ENCODE results near the gene CNPY4. TPM values are rescaled to one million over a fixed set of nuclear protein-coding genes. Genes with fewer than 3 reads are reported as not detected.

Gene CNPY4
- polyA plus RNA-seq, 1 donor from 2014 or later, result 35.8 TPM

DNA sequence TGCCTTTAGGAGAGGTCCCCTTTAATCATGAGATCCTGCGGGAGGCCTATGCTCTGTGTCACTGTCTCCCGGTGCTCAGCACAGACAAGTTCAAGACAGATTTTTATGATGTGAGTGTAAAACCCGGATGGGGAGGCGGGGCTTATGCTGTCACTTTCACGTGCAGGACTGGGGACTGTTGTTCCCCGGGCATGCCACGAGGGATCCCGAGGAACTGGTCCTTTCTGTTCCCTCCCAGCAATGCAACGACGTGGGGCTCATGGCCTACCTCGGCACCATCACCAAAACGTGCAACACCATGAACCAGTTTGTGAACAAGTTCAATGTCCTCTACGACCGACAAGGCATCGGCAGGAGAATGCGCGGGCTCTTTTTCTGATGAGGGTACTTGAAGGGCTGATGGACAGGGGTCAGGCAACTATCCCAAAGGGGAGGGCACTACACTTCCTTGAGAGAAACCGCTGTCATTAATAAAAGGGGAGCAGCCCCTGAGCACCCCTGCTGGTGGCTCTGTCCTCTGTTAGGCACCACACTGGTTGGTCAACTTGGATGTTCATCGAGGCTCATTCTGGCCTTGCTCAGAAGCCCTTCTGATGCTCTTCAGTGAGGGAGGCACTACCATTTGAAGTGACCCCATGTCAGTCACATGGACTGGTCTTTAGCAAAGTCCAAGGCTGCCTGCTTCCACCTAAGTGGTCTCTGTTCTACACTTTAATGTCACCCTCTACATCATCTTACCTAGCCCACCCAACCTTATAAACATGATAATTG is 27.8 kb upstream of the CNPY4 start:
- Histone ChIP-seq H3K27ac (ENCODE audit: low read length) (no peak overlapping the region), H3K9ac (ENCODE audit: low read length) (no peak overlapping the region), H3K9me3 (ENCODE audit: low read length) (no peaks in the 10 kb centered on the region), H3K9me2 (ENCODE audit: insufficient read depth, low read length) (no peaks in the 10 kb centered on the region), H3K4me3 (ENCODE audit: low read length) (no peak overlapping the region), H3K4me2 (ENCODE audit: low read length) (no peak overlapping the region), H3K36me3 (ENCODE audit: insufficient read depth, low read length) (peaks cover 6% of the 10 kb centered on the region), H3K27me3 (ENCODE audit: insufficient read depth, low read depth, low read length) (no peaks in the 10 kb centered on the region), H2AFZ (ENCODE audit: low read depth, low read length) (no peak overlapping the region), H3F3A (ENCODE audit: insufficient read depth, low read length, poor library complexity, severe bottlenecking) (no peaks in the 10 kb centered on the region), H4K20me1 (ENCODE audit: insufficient read depth) (no peaks in the 10 kb centered on the region), H3K79me2 (replicated peaks; ENCODE audit: insufficient read depth, low read length) (peaks cover 4% of the 10 kb centered on the region)
- TF ChIP-seq, protein P1, sequence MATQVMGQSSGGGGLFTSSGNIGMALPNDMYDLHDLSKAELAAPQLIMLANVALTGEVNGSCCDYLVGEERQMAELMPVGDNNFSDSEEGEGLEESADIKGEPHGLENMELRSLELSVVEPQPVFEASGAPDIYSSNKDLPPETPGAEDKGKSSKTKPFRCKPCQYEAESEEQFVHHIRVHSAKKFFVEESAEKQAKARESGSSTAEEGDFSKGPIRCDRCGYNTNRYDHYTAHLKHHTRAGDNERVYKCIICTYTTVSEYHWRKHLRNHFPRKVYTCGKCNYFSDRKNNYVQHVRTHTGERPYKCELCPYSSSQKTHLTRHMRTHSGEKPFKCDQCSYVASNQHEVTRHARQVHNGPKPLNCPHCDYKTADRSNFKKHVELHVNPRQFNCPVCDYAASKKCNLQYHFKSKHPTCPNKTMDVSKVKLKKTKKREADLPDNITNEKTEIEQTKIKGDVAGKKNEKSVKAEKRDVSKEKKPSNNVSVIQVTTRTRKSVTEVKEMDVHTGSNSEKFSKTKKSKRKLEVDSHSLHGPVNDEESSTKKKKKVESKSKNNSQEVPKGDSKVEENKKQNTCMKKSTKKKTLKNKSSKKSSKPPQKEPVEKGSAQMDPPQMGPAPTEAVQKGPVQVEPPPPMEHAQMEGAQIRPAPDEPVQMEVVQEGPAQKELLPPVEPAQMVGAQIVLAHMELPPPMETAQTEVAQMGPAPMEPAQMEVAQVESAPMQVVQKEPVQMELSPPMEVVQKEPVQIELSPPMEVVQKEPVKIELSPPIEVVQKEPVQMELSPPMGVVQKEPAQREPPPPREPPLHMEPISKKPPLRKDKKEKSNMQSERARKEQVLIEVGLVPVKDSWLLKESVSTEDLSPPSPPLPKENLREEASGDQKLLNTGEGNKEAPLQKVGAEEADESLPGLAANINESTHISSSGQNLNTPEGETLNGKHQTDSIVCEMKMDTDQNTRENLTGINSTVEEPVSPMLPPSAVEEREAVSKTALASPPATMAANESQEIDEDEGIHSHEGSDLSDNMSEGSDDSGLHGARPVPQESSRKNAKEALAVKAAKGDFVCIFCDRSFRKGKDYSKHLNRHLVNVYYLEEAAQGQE (IDR thresholded peaks at IDR 0.05; ENCODE audit: borderline replicate concordance), result no peak
- peak; percentile 5 for TF ChIP-seq POLR2AphosphoS5 (IDR thresholded peaks at IDR 0.05)
- TF ChIP-seq SMC3 (conservative IDR thresholded peaks at IDR 0.05; ENCODE audit: poor library complexity), result no peak
- no peak for TF ChIP-seq EZH2 (IDR thresholded peaks at IDR 0.05; ENCODE audit: borderline replicate concordance, insufficient read depth, low read length, poor library complexity, severe bottlenecking)
- TF ChIP-seq, protein P2, sequence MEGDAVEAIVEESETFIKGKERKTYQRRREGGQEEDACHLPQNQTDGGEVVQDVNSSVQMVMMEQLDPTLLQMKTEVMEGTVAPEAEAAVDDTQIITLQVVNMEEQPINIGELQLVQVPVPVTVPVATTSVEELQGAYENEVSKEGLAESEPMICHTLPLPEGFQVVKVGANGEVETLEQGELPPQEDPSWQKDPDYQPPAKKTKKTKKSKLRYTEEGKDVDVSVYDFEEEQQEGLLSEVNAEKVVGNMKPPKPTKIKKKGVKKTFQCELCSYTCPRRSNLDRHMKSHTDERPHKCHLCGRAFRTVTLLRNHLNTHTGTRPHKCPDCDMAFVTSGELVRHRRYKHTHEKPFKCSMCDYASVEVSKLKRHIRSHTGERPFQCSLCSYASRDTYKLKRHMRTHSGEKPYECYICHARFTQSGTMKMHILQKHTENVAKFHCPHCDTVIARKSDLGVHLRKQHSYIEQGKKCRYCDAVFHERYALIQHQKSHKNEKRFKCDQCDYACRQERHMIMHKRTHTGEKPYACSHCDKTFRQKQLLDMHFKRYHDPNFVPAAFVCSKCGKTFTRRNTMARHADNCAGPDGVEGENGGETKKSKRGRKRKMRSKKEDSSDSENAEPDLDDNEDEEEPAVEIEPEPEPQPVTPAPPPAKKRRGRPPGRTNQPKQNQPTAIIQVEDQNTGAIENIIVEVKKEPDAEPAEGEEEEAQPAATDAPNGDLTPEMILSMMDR (IDR thresholded peaks at IDR 0.05; ENCODE audit: poor library complexity, severe bottlenecking), result no peak
- TF ChIP-seq EP300 (conservative IDR thresholded peaks at IDR 0.05; ENCODE audit: poor library complexity, severe bottlenecking), result no peak
- TF ChIP-seq RAD21 (conservative IDR thresholded peaks at IDR 0.05), result no peak

DNA sequence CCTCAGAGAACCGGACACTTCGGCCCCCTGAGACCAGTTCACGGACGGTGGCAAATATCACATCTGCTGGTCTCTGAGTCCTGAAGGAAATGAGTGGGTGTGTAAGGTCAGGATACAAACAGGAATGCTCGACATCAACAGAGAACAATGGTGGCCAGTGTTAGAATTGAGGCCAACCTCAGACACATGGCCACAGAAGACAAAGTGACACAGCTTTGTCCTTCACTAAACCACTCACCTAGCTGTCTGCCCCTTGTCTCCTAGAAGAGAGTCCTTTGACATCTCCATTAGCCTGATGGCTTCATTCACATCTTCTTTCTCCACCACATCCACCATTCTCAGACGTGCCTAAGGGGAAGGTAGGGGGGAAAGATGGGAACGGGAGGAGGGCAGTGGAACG is 26.4 kb upstream of the CNPY4 start:
- H3K36me3 ChIP-seq (ENCODE audit: insufficient read depth, low read length), result peaks cover 6% of the 10 kb centered on the region
- H3K9ac ChIP-seq (ENCODE audit: low read length), result no peak overlapping the region
- no peaks in the 10 kb centered on the region for H3K9me2 ChIP-seq (ENCODE audit: insufficient read depth, low read length)
- H3K4me3 ChIP-seq (ENCODE audit: low read length), result no peak overlapping the region
- no peak for TF ChIP-seq RAD21 (conservative IDR thresholded peaks at IDR 0.05)
- no peak for TF ChIP-seq SMC3 (conservative IDR thresholded peaks at IDR 0.05; ENCODE audit: poor library complexity)
- no peak for TF ChIP-seq POLR2AphosphoS5 (IDR thresholded peaks at IDR 0.05)
- TF ChIP-seq EZH2 (IDR thresholded peaks at IDR 0.05; ENCODE audit: borderline replicate concordance, insufficient read depth, low read length, poor library complexity, severe bottlenecking), result no peak
- TF ChIP-seq, protein P1 (IDR thresholded peaks at IDR 0.05; ENCODE audit: borderline replicate concordance), result no peak
- TF ChIP-seq TAF1 (IDR thresholded peaks at IDR 0.05; ENCODE audit: low read depth), result no peak
- no peak for TF ChIP-seq MXI1 (conservative IDR thresholded peaks at IDR 0.05; ENCODE audit: poor library complexity, severe bottlenecking)
- TF ChIP-seq EP300 (conservative IDR thresholded peaks at IDR 0.05; ENCODE audit: poor library complexity, severe bottlenecking), result no peak
- TF ChIP-seq, protein P2 (IDR thresholded peaks at IDR 0.05; ENCODE audit: poor library complexity, severe bottlenecking), result no peak
- H3K9me3 ChIP-seq (ENCODE audit: low read length), result no peaks in the 10 kb centered on the region
- no peak overlapping the region for H3K27ac ChIP-seq (ENCODE audit: low read length)
- H3K4me2 ChIP-seq (ENCODE audit: low read length), result no peak overlapping the region
- H3K79me2 ChIP-seq (replicated peaks; ENCODE audit: insufficient read depth, low read length), result peaks cover 8% of the 10 kb centered on the region
- H3K27me3 ChIP-seq (ENCODE audit: insufficient read depth, low read depth, low read length), result no peaks in the 10 kb centered on the region
- no peaks in the 10 kb centered on the region for H3F3A ChIP-seq (ENCODE audit: insufficient read depth, low read length, poor library complexity, severe bottlenecking)
- no peak overlapping the region for H2AFZ ChIP-seq (ENCODE audit: low read depth, low read length)
- H4K20me1 ChIP-seq (ENCODE audit: insufficient read depth), result no peaks in the 10 kb centered on the region
